GM21576 (cell line): ENCODE measurements around the gene PRR30.
A peak's percentile ranks its signal among the peaks of the same experiment; 100 is the strongest.
"Not testable (repeated sequence)": the region's sequence is repeated elsewhere in the genome, so short reads cannot be mapped to it uniquely, and the experiment has no call there.

ENCODE experiments used
- ATAC-seq: cut with Tn5 transposase; IDR thresholded peaks from one replicate; pipeline ENCODE4 v1.9.1; 2021; ENCODE audit warnings: mild to moderate bottlenecking, moderate library complexity; ENCODE audit not compliant: unreplicated experiment

Gene PRR30

GRCh38 chr2:27139310-27139709 lies at the start of gene PRR30:
Gene PRR30, minus strand, starts transcription at chr2:27139410. Its CDS starts 1,081 bp downstream, at chr2:27138329.
- ATAC-seq, result no peak

GRCh38 chr2:27186613-27187345 lies 47.6 kb upstream of the PRR30 start:
- ATAC-seq, result no peak

GRCh38 chr2:27185331-27186026 lies 46.3 kb upstream of the PRR30 start:
- ATAC-seq, result no peak

GRCh38 chr2:27184115-27184514 lies 44.9 kb upstream of the PRR30 start:
- ATAC-seq, result no peak

GRCh38 chr2:27182346-27182745 lies 43.1 kb upstream of the PRR30 start:
- no peak for ATAC-seq

GRCh38 chr2:27179344-27180000 lies 40.3 kb upstream of the PRR30 start:
- no peak for ATAC-seq

- no peak for ATAC-seq
Measured at GRCh38 chr2:27178469-27178868, 39.3 kb upstream of the PRR30 start.

- no peak for ATAC-seq
Measured at GRCh38 chr2:27177441-27178351, 38.5 kb upstream of the PRR30 start.

- not testable (repeated sequence) for ATAC-seq
Measured at GRCh38 chr2:27175781-27176180, 36.6 kb upstream of the PRR30 start.

- no peak for ATAC-seq
Measured at GRCh38 chr2:27175330-27175729, 36.1 kb upstream of the PRR30 start.

GRCh38 chr2:27174638-27175037 lies 35.4 kb upstream of the PRR30 start:
- ATAC-seq, result no peak

- no peak for ATAC-seq
Measured at GRCh38 chr2:27171351-27171848, 32.2 kb upstream of the PRR30 start.

- ATAC-seq, result no peak
Measured at GRCh38 chr2:27170581-27171337, 31.5 kb upstream of the PRR30 start.

GRCh38 chr2:27164960-27165763 lies 26.0 kb upstream of the PRR30 start:
- ATAC-seq, result peak; percentile 63

- no peak for ATAC-seq
Measured at GRCh38 chr2:27162151-27163121, 23.2 kb upstream of the PRR30 start.

GRCh38 chr2:27160191-27160590 lies 21.0 kb upstream of the PRR30 start:
- ATAC-seq, result no peak

GRCh38 chr2:27159271-27159670 lies 20.1 kb upstream of the PRR30 start:
- no peak for ATAC-seq

- ATAC-seq, result no peak
Measured at GRCh38 chr2:27158468-27158867, 19.3 kb upstream of the PRR30 start.
